Thyroid gland (tissue), 4 donors: ENCODE data around the gene TM4SF1. TPM values are rescaled to one million over a fixed set of nuclear protein-coding genes. Genes with fewer than 3 reads are reported as not detected.

Experiments used
- DNase-seq, 2 donors: peaks; one replicate each; pipeline ENCODE4 v3.0.0-alpha.2; 2019
- H3K27ac ChIP-seq, 3 donors: fragments of 200-600 bp; sonication (generic); 1 replicate in 2 of 3; 2 replicates in 1 of 3; pipeline ENCODE4 v1.5.1; 2016 to 2019; ENCODE audit warnings: mild to moderate bottlenecking in 1 of 3, moderate library complexity in 1 of 3
- H3K27me3 ChIP-seq: fragments of 200-600 bp; sonication (generic); one replicate; pipeline ENCODE4 v1.5.1; 2019
- H3K36me3 ChIP-seq, 2 donors: fragments of 200-600 bp; sonication (generic); one replicate each; pipeline ENCODE4 v1.5.1; 2016 to 2019
- H3K4me1 ChIP-seq, 2 donors: fragments of 200-600 bp; sonication (generic); one replicate each; pipeline ENCODE4 v1.5.1; 2017 to 2019
- H3K4me3 ChIP-seq, 3 donors: fragments of 200-600 bp; sonication (generic); replicated peaks in 1 of 3; 1 replicate in 2 of 3; 2 replicates in 1 of 3; pipeline ENCODE4 v1.5.1; 2016; ENCODE audit warnings: mild to moderate bottlenecking in 1 of 3
- H3K9me3 ChIP-seq: fragments of 200-600 bp; sonication (generic); one replicate; pipeline ENCODE4 v1.5.1; 2017
- POLR2A ChIP-seq, 2 donors: fragments of 450-650 bp; IDR thresholded peaks; one replicate each; pipeline ENCODE4 v1.6.1; 2017; ENCODE audit warnings: antibody characterized with exemption in 2 of 2, mild to moderate bottlenecking in 2 of 2, moderate library complexity in 1 of 2
- WGBS, 2 donors: methylation state at CpG; one replicate each; pipeline ENCODE4 v1.1.5; 2017; 5-methylcytosine and 5-hydroxymethylcytosine counted together
- intact Hi-C: fragments of 100-400 bp; cut with DNase I; formaldehyde crosslinking; loops from one replicate; pipeline ENCODE4 v1.15.1; 2023
- total RNA-seq, 4 donors: library from RNA; depleted of rRNA; stranded (reverse); fragments of >200 nt; gene quantifications; one replicate each; pipeline ENCODE4 v1.2.3, GENCODE V29; 2016
- TF ChIP-seq, protein P1 (sequence below), 6 experiments: fragments of 200-600 bp in 3 of 6; fragments of 450-650 bp in 3 of 6; sonication (generic) in 3 of 6; IDR thresholded peaks; one replicate each; pipeline ENCODE4 v1.5.1; 2016 to 2019; ENCODE audit warnings: antibody characterized with exemption in 6 of 6, mild to moderate bottlenecking in 2 of 6, inconsistent platforms in 1 of 6, moderate library complexity in 1 of 6

The TM4SF1 gene
- total RNA-seq, 4 donors from 2014 or later = 32.4 to 244 (median 79.3) TPM

DNA sequence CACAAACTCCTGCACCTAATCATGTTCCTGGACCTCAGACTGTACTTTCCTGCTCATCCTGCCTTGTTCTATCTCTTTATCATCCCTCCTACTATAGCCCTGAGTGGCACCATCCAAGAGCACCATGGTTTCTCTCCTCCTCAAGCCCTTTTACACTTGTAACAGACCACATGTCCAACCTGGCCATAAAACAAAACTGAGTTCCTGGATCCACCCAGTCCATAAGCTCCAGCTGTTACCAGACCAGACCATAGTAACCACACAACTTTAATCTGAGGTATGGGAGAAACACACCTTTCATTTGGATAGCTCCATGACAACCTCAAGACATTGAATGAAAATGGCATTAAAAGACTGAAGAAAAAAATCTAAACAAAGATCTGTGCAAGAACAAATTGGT, 53.1 kb downstream of the TM4SF1 start:
- TF ChIP-seq POLR2A (IDR thresholded peaks at IDR 0.05) = no peak
- TF ChIP-seq, protein P1, sequence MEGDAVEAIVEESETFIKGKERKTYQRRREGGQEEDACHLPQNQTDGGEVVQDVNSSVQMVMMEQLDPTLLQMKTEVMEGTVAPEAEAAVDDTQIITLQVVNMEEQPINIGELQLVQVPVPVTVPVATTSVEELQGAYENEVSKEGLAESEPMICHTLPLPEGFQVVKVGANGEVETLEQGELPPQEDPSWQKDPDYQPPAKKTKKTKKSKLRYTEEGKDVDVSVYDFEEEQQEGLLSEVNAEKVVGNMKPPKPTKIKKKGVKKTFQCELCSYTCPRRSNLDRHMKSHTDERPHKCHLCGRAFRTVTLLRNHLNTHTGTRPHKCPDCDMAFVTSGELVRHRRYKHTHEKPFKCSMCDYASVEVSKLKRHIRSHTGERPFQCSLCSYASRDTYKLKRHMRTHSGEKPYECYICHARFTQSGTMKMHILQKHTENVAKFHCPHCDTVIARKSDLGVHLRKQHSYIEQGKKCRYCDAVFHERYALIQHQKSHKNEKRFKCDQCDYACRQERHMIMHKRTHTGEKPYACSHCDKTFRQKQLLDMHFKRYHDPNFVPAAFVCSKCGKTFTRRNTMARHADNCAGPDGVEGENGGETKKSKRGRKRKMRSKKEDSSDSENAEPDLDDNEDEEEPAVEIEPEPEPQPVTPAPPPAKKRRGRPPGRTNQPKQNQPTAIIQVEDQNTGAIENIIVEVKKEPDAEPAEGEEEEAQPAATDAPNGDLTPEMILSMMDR (IDR thresholded peaks at IDR 0.05) = no peak

DNA sequence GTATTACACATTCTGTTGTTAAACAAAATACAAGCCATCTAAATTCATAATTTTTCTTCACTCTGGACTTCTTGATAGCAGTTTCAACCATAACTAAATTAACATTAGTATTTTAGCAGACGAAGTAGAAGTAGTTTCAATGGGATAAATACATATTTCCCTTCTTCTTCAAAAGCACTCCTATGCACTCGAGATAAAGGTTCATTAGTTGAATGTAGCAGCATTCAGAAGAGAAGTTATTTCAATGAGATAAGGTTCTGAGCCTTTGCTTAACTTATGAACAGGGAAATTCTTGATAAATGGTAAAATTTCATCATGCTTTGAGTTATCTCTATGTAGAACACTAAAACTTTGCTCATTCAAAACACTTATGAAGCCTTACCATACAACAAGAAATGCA, 55.8 kb downstream of the TM4SF1 start:
- DNase-seq = no peak
- H3K4me3 ChIP-seq = no peak overlapping the region
- no peaks in the 10 kb centered on the region for H3K36me3 ChIP-seq
- no peak overlapping the region for H3K27ac ChIP-seq
- intact Hi-C loops = no loop called here
- WGBS, 2 donors = 88 to 89% methylated on average over 2 of the region's 2 CpGs
- no peak for TF ChIP-seq POLR2A (IDR thresholded peaks at IDR 0.05)
- TF ChIP-seq, protein P1 (IDR thresholded peaks at IDR 0.05) = no peak
- no peaks in the 10 kb centered on the region for H3K9me3 ChIP-seq
- H3K27me3 ChIP-seq = no peaks in the 10 kb centered on the region
- H3K4me1 ChIP-seq = no peaks in the 10 kb centered on the region

More for the DNA sequence above, 53.1 kb downstream of the TM4SF1 start:
- intact Hi-C loops = no loop called here
- no peak for DNase-seq
- no peaks in the 10 kb centered on the region for H3K4me1 ChIP-seq
- H3K9me3 ChIP-seq = no peaks in the 10 kb centered on the region
- no peak overlapping the region for H3K4me3 ChIP-seq
- no peak overlapping the region for H3K27ac ChIP-seq
- no peaks in the 10 kb centered on the region for H3K36me3 ChIP-seq
- H3K27me3 ChIP-seq = no peaks in the 10 kb centered on the region

DNA sequence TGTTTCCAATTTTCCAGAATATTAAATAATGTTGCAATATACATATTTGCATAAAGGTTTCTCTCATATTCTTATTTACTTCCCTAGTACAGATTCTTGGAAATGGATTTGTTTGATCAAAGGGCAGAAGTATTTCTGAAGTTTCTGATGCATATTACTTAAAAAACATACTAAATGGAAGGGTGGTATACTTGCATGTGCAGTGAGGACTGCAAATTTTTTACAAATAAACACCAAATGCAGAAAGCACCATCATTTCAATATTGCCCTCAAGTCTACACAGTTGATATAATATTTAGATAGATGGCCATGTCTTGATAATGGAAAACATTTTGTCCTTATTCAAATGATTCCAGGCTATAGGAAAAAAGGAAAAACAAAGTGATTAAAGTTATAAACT, 56.3 kb downstream of the TM4SF1 start:
- Histone ChIP-seq H3K27ac (no peak overlapping the region), H3K9me3 (no peaks in the 10 kb centered on the region), H3K4me3 (no peak overlapping the region), H3K4me1 (no peaks in the 10 kb centered on the region), H3K36me3 (no peaks in the 10 kb centered on the region), H3K27me3 (no peaks in the 10 kb centered on the region)
- no peak for TF ChIP-seq POLR2A (IDR thresholded peaks at IDR 0.05)
- TF ChIP-seq, protein P1 (IDR thresholded peaks at IDR 0.05) = no peak
- intact Hi-C loops = no loop called here
- no peak for DNase-seq

DNA sequence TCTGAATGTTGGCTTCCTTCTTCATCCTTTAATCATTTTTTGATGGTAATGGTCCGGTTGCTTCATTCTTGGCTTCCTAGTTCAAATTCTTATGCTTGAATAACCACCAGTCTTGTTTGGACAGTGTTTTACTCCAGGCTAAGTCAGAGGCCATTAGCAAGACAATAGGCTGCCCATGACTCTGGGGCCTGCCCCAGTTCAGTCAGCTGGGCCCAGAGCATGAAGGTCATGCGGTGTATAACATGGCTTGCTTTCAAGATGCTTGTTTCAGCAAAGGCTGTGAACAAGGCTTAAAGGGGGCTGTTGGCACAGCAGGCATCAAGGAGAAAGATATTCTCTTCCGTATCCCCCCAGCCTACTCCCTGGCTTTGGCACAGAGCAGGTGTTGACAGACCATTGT, 57.7 kb downstream of the TM4SF1 start:
- Histone ChIP-seq H3K36me3 (no peaks in the 10 kb centered on the region), H3K4me1 (no peaks in the 10 kb centered on the region), H3K27ac (no peak overlapping the region), H3K27me3 (no peaks in the 10 kb centered on the region), H3K9me3 (no peaks in the 10 kb centered on the region), H3K4me3 (no peak overlapping the region)
- peak in 1 of 2 donors; percentile 46 for DNase-seq
- 58 to 78% methylated on average over 3 of the region's 3 CpGs for WGBS, 2 donors
- intact Hi-C loops = no loop called here
- TF ChIP-seq, protein P1 (IDR thresholded peaks at IDR 0.05) = no peak
- TF ChIP-seq POLR2A (IDR thresholded peaks at IDR 0.05) = no peak

Other genes starting within 250 kb of the TM4SF1 start
- gene HPS3, start 248.0 kb downstream of the TM4SF1 start, total RNA-seq = 10 to 100 TPM; 23.0 to 27.9 (median 24.4) TPM
- gene CP, start 155.8 kb downstream of the TM4SF1 start, total RNA-seq = 100 to 1,000 TPM in 1 of 4 donors, 10 to 100 TPM in 2, 1 to 10 TPM in 1; 5.0 to 111 (median 34.6) TPM
- gene TM4SF18, start 44.0 kb downstream of the TM4SF1 start, total RNA-seq = 10 to 100 TPM in 3 of 4 donors, 1 to 10 TPM in 1; 9.7 to 33.3 (median 24.9) TPM
- 1 to 10 TPM in 1 of 4 donors, not detected in 3; 3.4 TPM for gene TM4SF4, start 97.0 kb upstream of the TM4SF1 start, total RNA-seq